ENCODE data around the gene CDR2L.

Gene CDR2L

DNA sequence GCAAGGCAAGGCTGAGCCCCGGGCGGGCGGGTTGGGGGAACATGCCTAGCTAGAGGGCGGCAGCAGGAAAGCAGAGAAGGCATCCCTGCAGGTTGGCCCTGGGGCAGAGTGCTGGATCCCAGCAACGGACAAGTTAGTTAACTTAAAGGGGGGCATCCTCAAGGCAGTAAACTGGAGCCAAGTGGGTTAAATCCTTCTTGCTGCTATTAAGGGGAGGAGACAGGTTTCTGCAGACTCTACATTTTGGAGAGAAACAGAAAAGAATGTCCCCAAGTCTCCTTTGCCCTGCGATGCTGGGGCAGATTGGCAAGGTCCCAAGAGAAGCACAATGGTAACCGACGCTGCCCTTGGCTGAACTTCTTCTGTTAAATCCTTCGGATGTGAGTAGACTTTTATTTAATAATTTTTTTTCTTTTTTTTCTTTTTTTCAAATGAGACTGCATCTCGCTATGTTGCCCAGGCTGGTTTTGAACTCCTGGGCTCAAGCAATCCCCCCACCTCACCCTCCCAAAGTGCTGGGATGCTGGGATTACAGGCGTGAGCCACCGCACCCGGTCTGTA is 45.4 kb downstream of the CDR2L start:
- H3K27ac ChIP-seq, result no peak overlapping the region
- no peaks in the 10 kb centered on the region for H3K9me3 ChIP-seq
- peaks cover 36% of the 10 kb centered on the region for H3K27me3 ChIP-seq
- H3K4me1 ChIP-seq (ENCODE audit: control insufficient read depth in 1 of 2, insufficient read depth in 1 of 2, low read depth in 1 of 2, low read length in 1 of 2), result peaks cover 33 to 34% of the 10 kb centered on the region in 2 experiments
- H3K36me3 ChIP-seq, result peaks cover 4% of the 10 kb centered on the region
- TF ChIP-seq, protein P1, sequence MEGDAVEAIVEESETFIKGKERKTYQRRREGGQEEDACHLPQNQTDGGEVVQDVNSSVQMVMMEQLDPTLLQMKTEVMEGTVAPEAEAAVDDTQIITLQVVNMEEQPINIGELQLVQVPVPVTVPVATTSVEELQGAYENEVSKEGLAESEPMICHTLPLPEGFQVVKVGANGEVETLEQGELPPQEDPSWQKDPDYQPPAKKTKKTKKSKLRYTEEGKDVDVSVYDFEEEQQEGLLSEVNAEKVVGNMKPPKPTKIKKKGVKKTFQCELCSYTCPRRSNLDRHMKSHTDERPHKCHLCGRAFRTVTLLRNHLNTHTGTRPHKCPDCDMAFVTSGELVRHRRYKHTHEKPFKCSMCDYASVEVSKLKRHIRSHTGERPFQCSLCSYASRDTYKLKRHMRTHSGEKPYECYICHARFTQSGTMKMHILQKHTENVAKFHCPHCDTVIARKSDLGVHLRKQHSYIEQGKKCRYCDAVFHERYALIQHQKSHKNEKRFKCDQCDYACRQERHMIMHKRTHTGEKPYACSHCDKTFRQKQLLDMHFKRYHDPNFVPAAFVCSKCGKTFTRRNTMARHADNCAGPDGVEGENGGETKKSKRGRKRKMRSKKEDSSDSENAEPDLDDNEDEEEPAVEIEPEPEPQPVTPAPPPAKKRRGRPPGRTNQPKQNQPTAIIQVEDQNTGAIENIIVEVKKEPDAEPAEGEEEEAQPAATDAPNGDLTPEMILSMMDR (IDR thresholded peaks at IDR 0.05), result no peak
- peak overlapping the region; percentile 8 to 32 for H3K4me3 ChIP-seq (ENCODE audit: low read depth in 1 of 2, low read length in 1 of 2)

DNA sequence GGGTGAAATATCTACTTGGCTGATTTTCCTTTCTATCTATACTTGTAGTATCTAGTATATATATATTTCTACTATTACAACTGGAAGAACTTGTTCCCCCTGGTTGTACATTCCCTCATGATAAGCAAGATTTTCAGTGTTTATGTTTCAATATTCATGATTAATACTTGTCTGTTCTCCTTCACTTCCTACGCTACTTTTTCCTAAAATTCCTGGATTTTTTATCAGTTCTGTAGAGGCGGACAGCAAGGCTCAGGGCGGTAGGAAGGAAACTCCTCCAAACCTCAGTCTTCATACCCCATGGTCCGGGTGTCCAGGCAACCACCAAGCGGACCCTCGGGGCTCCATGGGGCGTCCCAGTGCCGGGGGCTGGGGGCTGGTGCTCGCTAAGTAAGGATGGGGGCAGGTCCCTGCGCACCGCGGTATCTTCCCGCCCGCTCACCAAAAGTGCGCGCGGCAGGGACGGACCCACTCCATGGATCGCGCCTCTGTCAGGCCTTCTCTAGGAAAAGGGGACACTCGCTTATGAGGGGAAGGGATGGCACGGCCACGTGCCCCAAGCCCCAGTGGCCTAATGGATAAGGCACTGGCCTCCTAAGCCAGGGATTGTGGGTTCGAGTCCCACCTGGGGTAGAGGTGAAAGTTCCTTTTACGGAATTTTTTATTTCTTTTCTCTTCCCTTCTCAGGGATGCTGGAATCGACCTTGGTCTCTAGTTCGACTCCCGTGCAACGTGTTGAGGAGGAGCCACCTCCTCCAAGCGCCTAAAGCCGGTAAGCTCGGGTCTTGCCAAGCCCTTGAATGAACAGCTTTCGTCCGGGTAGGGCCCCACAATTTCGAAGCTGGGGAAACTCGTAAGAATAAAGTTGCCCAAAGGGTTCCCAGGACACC is 46.2 kb downstream of the CDR2L start:
- H3K4me1 ChIP-seq (ENCODE audit: control insufficient read depth in 1 of 2, insufficient read depth in 1 of 2, low read depth in 1 of 2, low read length in 1 of 2), result peaks cover 33% of the 10 kb centered on the region in 2 experiments
- peak overlapping the region; percentile 58 to 60 for H3K4me3 ChIP-seq (ENCODE audit: low read depth in 1 of 2, low read length in 1 of 2)
- peaks cover 36% of the 10 kb centered on the region for H3K27me3 ChIP-seq
- TF ChIP-seq, protein P1 (IDR thresholded peaks at IDR 0.05), result no peak
- H3K36me3 ChIP-seq, result peaks cover 12% of the 10 kb centered on the region
- H3K27ac ChIP-seq, result no peak overlapping the region
- H3K9me3 ChIP-seq, result no peaks in the 10 kb centered on the region

DNA sequence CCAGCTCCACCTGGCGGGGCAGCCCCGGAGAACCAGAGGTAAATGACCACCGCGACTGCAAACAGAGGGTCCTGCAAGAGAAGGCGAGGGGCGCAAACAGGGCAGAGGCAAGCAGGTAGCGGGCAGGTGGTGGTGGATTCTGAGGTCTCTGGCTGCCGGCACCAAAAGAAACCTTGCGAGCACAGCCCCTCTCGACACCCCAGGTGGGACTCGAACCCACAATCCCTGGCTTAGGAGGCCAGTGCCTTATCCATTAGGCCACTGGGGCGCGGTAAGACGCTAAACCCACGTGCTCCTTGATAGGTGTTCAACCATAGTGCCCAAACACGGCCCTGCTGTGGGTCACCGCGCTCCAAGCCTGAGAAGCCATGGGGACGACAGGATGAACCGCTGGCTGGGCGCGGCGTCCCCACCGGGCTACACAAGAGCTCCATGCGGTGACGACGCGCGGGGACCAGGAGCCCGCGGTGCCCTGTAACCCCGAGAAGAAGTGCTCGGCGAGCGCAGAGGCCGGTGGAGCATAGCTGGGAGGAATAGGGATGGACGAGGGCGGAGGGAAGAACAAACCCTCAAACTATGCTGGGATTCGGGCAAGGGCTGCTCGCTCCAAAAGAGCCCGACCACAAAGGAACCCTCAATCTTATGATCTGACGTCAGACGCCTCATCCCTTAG is 46.9 kb downstream of the CDR2L start:
- Histone ChIP-seq H3K27ac (peak overlapping the region; percentile 8), H3K4me1 (ENCODE audit: control insufficient read depth in 1 of 2, insufficient read depth in 1 of 2, low read depth in 1 of 2, low read length in 1 of 2) (peaks cover 33% of the 10 kb centered on the region in 2 experiments), H3K4me3 (ENCODE audit: low read depth in 1 of 2, low read length in 1 of 2) (peak overlapping the region; percentile 58 to 60), H3K36me3 (peaks cover 20% of the 10 kb centered on the region), H3K27me3 (peaks cover 36% of the 10 kb centered on the region), H3K9me3 (no peaks in the 10 kb centered on the region)
- TF ChIP-seq, protein P1 (IDR thresholded peaks at IDR 0.05), result no peak

DNA sequence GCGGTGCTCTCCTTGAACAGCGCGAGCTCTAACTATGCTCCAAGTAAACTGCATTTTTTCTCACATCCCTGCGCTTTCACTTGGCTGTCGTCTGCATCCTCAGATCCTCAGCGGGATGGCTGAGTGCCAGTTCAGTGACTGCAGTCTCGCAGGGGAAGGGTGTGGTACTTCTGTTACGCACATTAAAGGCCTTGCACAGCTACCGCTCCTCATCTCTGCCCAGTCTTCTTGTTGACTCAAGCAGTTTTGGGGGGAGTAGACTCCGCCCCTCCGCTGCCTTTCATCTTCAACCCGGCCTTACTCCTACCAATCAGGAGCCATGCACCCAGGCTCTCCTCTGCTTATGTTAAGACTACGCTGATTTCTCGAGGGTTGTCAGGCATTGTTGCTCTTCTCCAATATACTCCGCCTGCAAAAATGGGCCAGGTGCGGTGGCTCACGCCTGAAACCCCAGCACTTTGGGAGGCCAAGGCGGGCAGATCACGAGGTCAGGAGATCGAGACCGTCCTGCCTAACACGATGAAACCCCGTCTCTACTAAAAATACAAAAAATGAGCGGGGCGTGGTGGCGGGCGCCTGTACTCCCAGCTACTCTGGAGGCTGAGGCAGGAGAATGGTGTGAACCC is 49.3 kb downstream of the CDR2L start:
- no peaks in the 10 kb centered on the region for H3K9me3 ChIP-seq
- peaks cover 36% of the 10 kb centered on the region for H3K27me3 ChIP-seq
- H3K4me3 ChIP-seq (ENCODE audit: low read depth in 1 of 2, low read length in 1 of 2), result no peak overlapping the region
- TF ChIP-seq, protein P1 (IDR thresholded peaks at IDR 0.05), result no peak
- peaks cover 38% of the 10 kb centered on the region for H3K36me3 ChIP-seq
- peaks cover 33% of the 10 kb centered on the region in 2 experiments for H3K4me1 ChIP-seq (ENCODE audit: control insufficient read depth in 1 of 2, insufficient read depth in 1 of 2, low read depth in 1 of 2, low read length in 1 of 2)
- H3K27ac ChIP-seq, result no peak overlapping the region

DNA sequence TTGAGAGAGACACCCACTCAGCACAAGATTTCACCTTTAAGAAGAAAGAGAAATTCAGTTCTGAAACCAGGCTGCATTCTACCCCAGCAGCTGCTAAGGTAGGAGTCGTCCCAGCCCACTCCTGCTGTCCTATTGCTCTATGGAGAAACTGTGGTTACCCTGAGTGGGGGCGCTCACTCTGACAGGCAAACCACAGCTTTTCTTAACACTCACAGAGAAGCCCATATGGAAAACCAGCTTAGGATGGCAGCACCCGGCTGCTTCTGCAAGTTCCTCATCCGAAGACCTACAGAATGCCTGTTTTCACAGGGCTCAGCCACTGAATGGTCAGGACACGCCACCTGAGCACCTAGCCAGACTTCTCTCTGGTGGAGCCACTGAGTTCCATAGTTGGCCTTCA is 51.8 kb downstream of the CDR2L start:
- TF ChIP-seq, protein P1 (IDR thresholded peaks at IDR 0.05), result no peak
- H3K36me3 ChIP-seq, result peaks cover 42% of the 10 kb centered on the region
- no peak overlapping the region for H3K27ac ChIP-seq
- H3K4me1 ChIP-seq (ENCODE audit: control insufficient read depth in 1 of 2, insufficient read depth in 1 of 2, low read depth in 1 of 2, low read length in 1 of 2), result peaks cover 11 to 12% of the 10 kb centered on the region in 2 experiments
- H3K4me3 ChIP-seq (ENCODE audit: low read depth in 1 of 2, low read length in 1 of 2), result no peak overlapping the region
- H3K9me3 ChIP-seq, result no peaks in the 10 kb centered on the region
- H3K27me3 ChIP-seq, result peaks cover 12% of the 10 kb centered on the region

Measured in neutrophil (primary cell).